Natural killer cell (primary cell): ENCODE results near the gene ZNF454. TPM values are rescaled to one million over a fixed set of nuclear protein-coding genes. Genes with fewer than 3 reads are reported as not detected.

ENCODE experiments used
- ATAC-seq, 3 donors: fragments of 150-1000 bp in 2 of 3; fragments of 200-7000 bp in 1 of 3; cut with Tn5 transposase; 1 replicate in 1 of 3; 2 replicates in 2 of 3; pipeline ENCODE4 v1.10.0; 2021; ENCODE audit warnings: mild to moderate bottlenecking in 2 of 3, moderate library complexity in 2 of 3
- DNase-seq, 2 donors: peaks; one replicate each; pipeline versions ENCODE4 v3.0.0 to v3.0.0-alpha.2; 2013 to 2021; ENCODE audit warnings: mixed read lengths in 1 of 2
- H3K27ac ChIP-seq: one replicate; pipeline ENCODE4 v1.5.1; 2013; ENCODE audit warnings: mild to moderate bottlenecking, low read length
- H3K27me3 ChIP-seq: one replicate; pipeline ENCODE4 v1.6.1; 2013; ENCODE audit warnings: low read length; ENCODE audit not compliant: control insufficient read depth, insufficient read depth
- H3K36me3 ChIP-seq: one replicate; pipeline ENCODE4 v1.6.1; 2013; ENCODE audit warnings: low read length; ENCODE audit not compliant: control insufficient read depth, insufficient read depth
- H3K4me1 ChIP-seq: one replicate; pipeline ENCODE4 v1.6.1; 2013; ENCODE audit warnings: low read length; ENCODE audit not compliant: control insufficient read depth, insufficient read depth
- H3K4me3 ChIP-seq: one replicate; pipeline ENCODE4 v1.5.1; 2013; ENCODE audit warnings: low read length
- H3K9me3 ChIP-seq: one replicate; pipeline ENCODE4 v1.6.1; 2013; ENCODE audit warnings: low read length; ENCODE audit not compliant: control insufficient read depth, insufficient read depth
- H3K27ac Mint-ChIP-seq, 2 donors: one replicate each; pipeline ENCODE4 v1.8.0; 2022; ENCODE audit warnings: mild to moderate bottlenecking in 2 of 2, mixed read lengths in 2 of 2, moderate library complexity in 1 of 2
- H3K27me3 Mint-ChIP-seq, 2 donors: one replicate each; pipeline ENCODE4 v1.8.0; 2022; ENCODE audit warnings: low read depth in 2 of 2, mixed read lengths in 2 of 2
- H3K36me3 Mint-ChIP-seq: one replicate; pipeline ENCODE4 v1.8.0; 2022; ENCODE audit warnings: mixed read lengths
- H3K4me1 Mint-ChIP-seq, 2 donors: one replicate each; pipeline ENCODE4 v1.8.0; 2022; ENCODE audit warnings: mixed read lengths in 2 of 2
- H3K4me3 Mint-ChIP-seq: one replicate; pipeline ENCODE4 v1.8.0; 2022; ENCODE audit warnings: mild to moderate bottlenecking, moderate library complexity, mixed read lengths
- H3K9me3 Mint-ChIP-seq, 2 donors: one replicate each; pipeline ENCODE4 v1.8.0; 2022; ENCODE audit warnings: mixed read lengths in 2 of 2
- CTCF ChIP-seq: fragments of 200-600 bp; IDR thresholded peaks from one replicate; pipeline ENCODE4 v1.8.0; 2022; ENCODE audit warnings: antibody characterized with exemption
- WGBS: methylation state at CpG from one replicate; pipeline ENCODE4 v1.1.7; 2013; ENCODE audit warnings: missing lambda C conversion rate; ENCODE audit not compliant: insufficient coverage; 5-methylcytosine and 5-hydroxymethylcytosine counted together
- intact Hi-C: fragments of 100-400 bp; cut with micrococcal nuclease; formaldehyde crosslinking; loops from one replicate; pipeline ENCODE4 v1.14.2; 2022
- total RNA-seq, 4 donors: library from RNA; stranded (reverse); fragments of 120-200 nt in 1 of 4; gene quantifications; one replicate each; pipeline versions ENCODE4 v1.2.3 to v1.2.4, GENCODE V29; 2013 to 2022

The ZNF454 gene
- total RNA-seq, 3 donors from 2014 or later (not counting 1 experiment from before 2014, with no cell fraction given), result not detected

- 92% methylated on average over 25 of the region's 28 CpGs for WGBS
- TF ChIP-seq CTCF, result no peak
- Mint-ChIP-seq H3K36me3 (no peaks in the 10 kb centered on the region), H3K9me3 (peaks cover 2% of the 10 kb centered on the region in 2 donors), H3K27ac (no peak overlapping the region), H3K4me3 (no peak overlapping the region), H3K27me3 (peaks cover 21 to 32% of the 10 kb centered on the region in 2 donors), H3K4me1 (no peaks in the 10 kb centered on the region)
- intact Hi-C loops, result no loop called here
- Histone ChIP-seq H3K9me3 (peaks cover 9% of the 10 kb centered on the region), H3K27me3 (no peaks in the 10 kb centered on the region), H3K27ac (no peak overlapping the region), H3K36me3 (no peaks in the 10 kb centered on the region), H3K4me3 (no peak overlapping the region), H3K4me1 (no peaks in the 10 kb centered on the region)
- ATAC-seq (no peak), DNase-seq (no peak)
Observed at GRCh38 chr5:178991190-178992145, 50.5 kb downstream of the ZNF454 start.

- Mint-ChIP-seq H3K4me1 (no peaks in the 10 kb centered on the region), H3K36me3 (no peaks in the 10 kb centered on the region), H3K27ac (no peak overlapping the region), H3K4me3 (no peak overlapping the region), H3K9me3 (peaks cover under 1 to 2% of the 10 kb centered on the region in 2 donors), H3K27me3 (peaks cover 24 to 32% of the 10 kb centered on the region in 2 donors)
- Histone ChIP-seq H3K9me3 (peaks cover 9% of the 10 kb centered on the region), H3K4me3 (no peak overlapping the region), H3K4me1 (no peaks in the 10 kb centered on the region), H3K27me3 (no peaks in the 10 kb centered on the region), H3K27ac (no peak overlapping the region), H3K36me3 (no peaks in the 10 kb centered on the region)
- ATAC-seq (no peak), DNase-seq (no peak)
- intact Hi-C loops, result no loop called here
- TF ChIP-seq CTCF, result no peak
- 80% methylated on average over 9 of the region's 9 CpGs for WGBS
Observed at GRCh38 chr5:178992291-178992895, 51.4 kb downstream of the ZNF454 start.

GRCh38 chr5:178993236-178993765 is 52.3 kb downstream of the ZNF454 start:
- H3K9me3 ChIP-seq, result peaks cover 9% of the 10 kb centered on the region
- WGBS, result 14% methylated on average over 20 of the region's 20 CpGs
- no peaks in the 10 kb centered on the region for H3K4me1 ChIP-seq
- Mint-ChIP-seq H3K9me3 (no peaks in the 10 kb centered on the region), H3K4me1 (no peaks in the 10 kb centered on the region), H3K4me3 (no peak overlapping the region), H3K36me3 (no peaks in the 10 kb centered on the region), H3K27ac (no peak overlapping the region), H3K27me3 (peaks cover 24 to 32% of the 10 kb centered on the region in 2 donors)
- H3K4me3 ChIP-seq, result no peak overlapping the region
- ATAC-seq, result no peak
- no peak for DNase-seq
- no peaks in the 10 kb centered on the region for H3K27me3 ChIP-seq
- no peak overlapping the region for H3K27ac ChIP-seq
- no peaks in the 10 kb centered on the region for H3K36me3 ChIP-seq
- no peak for TF ChIP-seq CTCF
- intact Hi-C loops, result no loop called here
